Measurements from ENCODE around the gene PLEKHM1.

PLEKHM1 gene

GRCh38 chr17:45430006-45430737, 60.3 kb downstream of the PLEKHM1 start:
- Histone ChIP-seq H4K8ac (ENCODE audit: low read depth, low read length) (peak overlapping the region; percentile 67), H2BK12ac (ENCODE audit: low read length) (peak overlapping the region; percentile 28), H2BK5ac (ENCODE audit: low read depth, low read length, poor library complexity) (no peak overlapping the region), H4K12ac (ENCODE audit: low read depth, low read length) (peak overlapping the region; percentile 32), H3K4me1 (ENCODE audit: control insufficient read depth in 1 of 2, insufficient read depth in 2 of 2, low read length in 2 of 2) (peaks cover 15 to 26% of the 10 kb centered on the region in 2 experiments), H3K4ac (ENCODE audit: low read depth, low read length) (no peak overlapping the region), H4K91ac (ENCODE audit: low read depth, low read length) (peak overlapping the region; percentile 60), H3K79me2 (ENCODE audit: control insufficient read depth, insufficient read depth, low read length, poor library complexity) (peaks cover 2% of the 10 kb centered on the region), H3K9ac (ENCODE audit: low read length) (no peak overlapping the region), H3K4me2 (ENCODE audit: low read length) (peak overlapping the region; percentile 99), H3K9me3 (ENCODE audit: insufficient read depth, low read depth, low read length) (no peaks in the 10 kb centered on the region), H3K23ac (ENCODE audit: low read length) (no peak overlapping the region), H3K27me3 (ENCODE audit: insufficient read depth, low read length) (peaks cover 21% of the 10 kb centered on the region), H3K36me3 (ENCODE audit: control insufficient read depth in 1 of 2, insufficient read depth in 2 of 2, low read length in 2 of 2) (no peaks in the 10 kb centered on the region), H3K4me3 (ENCODE audit: low read depth, low read length) (peak overlapping the region; percentile 17), H3K27ac (ENCODE audit: low read depth, low read length) (no peak overlapping the region), H2BK120ac (ENCODE audit: insufficient read depth, low read length, poor library complexity) (peak overlapping the region; percentile 44), H3K18ac (ENCODE audit: low read length) (peak overlapping the region; percentile 52), H3K79me1 (ENCODE audit: low read length) (peaks cover 21% of the 10 kb centered on the region), H2AFZ (ENCODE audit: insufficient read depth, low read length, poor library complexity) (peak overlapping the region; percentile 30), H2AK5ac (ENCODE audit: low read length) (peak overlapping the region; percentile 45), H3K14ac (ENCODE audit: low read length) (peak overlapping the region; percentile 20)
- DNase-seq = no peak
- WGBS (ENCODE audit: extremely low coverage, insufficient coverage, insufficient read length) = no CpG with 5 or more reads among the region's 68 CpGs

- Histone ChIP-seq H3K9ac (ENCODE audit: low read length) (no peak overlapping the region), H3K4ac (ENCODE audit: low read depth, low read length) (no peak overlapping the region), H3K4me3 (ENCODE audit: low read depth, low read length) (no peak overlapping the region), H2BK120ac (ENCODE audit: insufficient read depth, low read length, poor library complexity) (no peak overlapping the region), H2AFZ (ENCODE audit: insufficient read depth, low read length, poor library complexity) (no peak overlapping the region), H3K18ac (ENCODE audit: low read length) (no peak overlapping the region), H4K12ac (ENCODE audit: low read depth, low read length) (no peak overlapping the region), H4K8ac (ENCODE audit: low read depth, low read length) (no peak overlapping the region), H3K14ac (ENCODE audit: low read length) (no peak overlapping the region), H3K27ac (ENCODE audit: low read depth, low read length) (no peak overlapping the region), H3K36me3 (ENCODE audit: control insufficient read depth in 1 of 2, insufficient read depth in 2 of 2, low read length in 2 of 2) (no peaks in the 10 kb centered on the region), H3K79me2 (ENCODE audit: control insufficient read depth, insufficient read depth, low read length, poor library complexity) (peaks cover 2% of the 10 kb centered on the region), H2AK5ac (ENCODE audit: low read length) (no peak overlapping the region), H3K4me1 (ENCODE audit: control insufficient read depth in 1 of 2, insufficient read depth in 2 of 2, low read length in 2 of 2) (peaks cover 15 to 31% of the 10 kb centered on the region in 2 experiments), H2BK12ac (ENCODE audit: low read length) (no peak overlapping the region), H3K27me3 (ENCODE audit: insufficient read depth, low read length) (peaks cover 21% of the 10 kb centered on the region), H3K23ac (ENCODE audit: low read length) (no peak overlapping the region), H3K4me2 (ENCODE audit: low read length) (peak overlapping the region; percentile 50), H2BK5ac (ENCODE audit: low read depth, low read length, poor library complexity) (no peak overlapping the region), H3K79me1 (ENCODE audit: low read length) (peaks cover 23% of the 10 kb centered on the region), H3K9me3 (ENCODE audit: insufficient read depth, low read depth, low read length) (no peaks in the 10 kb centered on the region), H4K91ac (ENCODE audit: low read depth, low read length) (no peak overlapping the region)
- no CpG with 5 or more reads among the region's 82 CpGs for WGBS (ENCODE audit: extremely low coverage, insufficient coverage, insufficient read length)
- peak; percentile 35 to 40 for DNase-seq
Observed at GRCh38 chr17:45429339-45430005, 61.0 kb downstream of the PLEKHM1 start.

- no peak overlapping the region for H3K4ac ChIP-seq (ENCODE audit: low read depth, low read length)
- no peaks in the 10 kb centered on the region for H3K36me3 ChIP-seq (ENCODE audit: control insufficient read depth in 1 of 2, insufficient read depth in 2 of 2, low read length in 2 of 2)
- H4K12ac ChIP-seq (ENCODE audit: low read depth, low read length) = no peak overlapping the region
- no peak overlapping the region for H3K4me3 ChIP-seq (ENCODE audit: low read depth, low read length)
- peaks cover 2% of the 10 kb centered on the region for H3K79me2 ChIP-seq (ENCODE audit: control insufficient read depth, insufficient read depth, low read length, poor library complexity)
- H3K27ac ChIP-seq (ENCODE audit: low read depth, low read length) = no peak overlapping the region
- peaks cover 21% of the 10 kb centered on the region for H3K27me3 ChIP-seq (ENCODE audit: insufficient read depth, low read length)
- H3K9me3 ChIP-seq (ENCODE audit: insufficient read depth, low read depth, low read length) = no peaks in the 10 kb centered on the region
- no peak overlapping the region for H2BK5ac ChIP-seq (ENCODE audit: low read depth, low read length, poor library complexity)
- H2BK12ac ChIP-seq (ENCODE audit: low read length) = no peak overlapping the region
- peaks cover 23% of the 10 kb centered on the region for H3K79me1 ChIP-seq (ENCODE audit: low read length)
- H3K18ac ChIP-seq (ENCODE audit: low read length) = no peak overlapping the region
- no peak overlapping the region for H2AFZ ChIP-seq (ENCODE audit: insufficient read depth, low read length, poor library complexity)
- no peak overlapping the region for H3K9ac ChIP-seq (ENCODE audit: low read length)
- H3K14ac ChIP-seq (ENCODE audit: low read length) = no peak overlapping the region
- H3K4me2 ChIP-seq (ENCODE audit: low read length) = peak overlapping the region; percentile 50
- peaks cover 15 to 35% of the 10 kb centered on the region in 2 experiments for H3K4me1 ChIP-seq (ENCODE audit: control insufficient read depth in 1 of 2, insufficient read depth in 2 of 2, low read length in 2 of 2)
- WGBS (ENCODE audit: extremely low coverage, insufficient coverage, insufficient read length) = no CpG with 5 or more reads among the region's 15 CpGs
- H4K91ac ChIP-seq (ENCODE audit: low read depth, low read length) = no peak overlapping the region
- no peak overlapping the region for H3K23ac ChIP-seq (ENCODE audit: low read length)
- no peak overlapping the region for H2BK120ac ChIP-seq (ENCODE audit: insufficient read depth, low read length, poor library complexity)
- no peak overlapping the region for H4K8ac ChIP-seq (ENCODE audit: low read depth, low read length)
- no peak overlapping the region for H2AK5ac ChIP-seq (ENCODE audit: low read length)
- DNase-seq = no peak
Observed at GRCh38 chr17:45428931-45429338, 61.6 kb downstream of the PLEKHM1 start.

GRCh38 chr17:45428050-45428617, 62.4 kb downstream of the PLEKHM1 start:
- DNase-seq = peak; percentile 63 to 82
- no peak overlapping the region for H3K27ac ChIP-seq (ENCODE audit: low read depth, low read length)
- no peak overlapping the region for H3K4ac ChIP-seq (ENCODE audit: low read depth, low read length)
- H4K12ac ChIP-seq (ENCODE audit: low read depth, low read length) = no peak overlapping the region
- peaks cover 15 to 34% of the 10 kb centered on the region in 2 experiments for H3K4me1 ChIP-seq (ENCODE audit: control insufficient read depth in 1 of 2, insufficient read depth in 2 of 2, low read length in 2 of 2)
- H3K9ac ChIP-seq (ENCODE audit: low read length) = no peak overlapping the region
- peaks cover 21% of the 10 kb centered on the region for H3K27me3 ChIP-seq (ENCODE audit: insufficient read depth, low read length)
- H3K14ac ChIP-seq (ENCODE audit: low read length) = no peak overlapping the region
- H3K4me2 ChIP-seq (ENCODE audit: low read length) = no peak overlapping the region
- H3K4me3 ChIP-seq (ENCODE audit: low read depth, low read length) = no peak overlapping the region
- no peak overlapping the region for H2AK5ac ChIP-seq (ENCODE audit: low read length)
- H4K8ac ChIP-seq (ENCODE audit: low read depth, low read length) = no peak overlapping the region
- no peak overlapping the region for H4K91ac ChIP-seq (ENCODE audit: low read depth, low read length)
- H3K79me1 ChIP-seq (ENCODE audit: low read length) = peaks cover 23% of the 10 kb centered on the region
- H3K9me3 ChIP-seq (ENCODE audit: insufficient read depth, low read depth, low read length) = no peaks in the 10 kb centered on the region
- WGBS (ENCODE audit: extremely low coverage, insufficient coverage, insufficient read length) = no CpG with 5 or more reads among the region's 26 CpGs
- no peak overlapping the region for H3K18ac ChIP-seq (ENCODE audit: low read length)
- H2BK12ac ChIP-seq (ENCODE audit: low read length) = no peak overlapping the region
- H3K36me3 ChIP-seq (ENCODE audit: control insufficient read depth in 1 of 2, insufficient read depth in 2 of 2, low read length in 2 of 2) = no peaks in the 10 kb centered on the region
- H3K79me2 ChIP-seq (ENCODE audit: control insufficient read depth, insufficient read depth, low read length, poor library complexity) = peaks cover 2% of the 10 kb centered on the region
- no peak overlapping the region for H2BK5ac ChIP-seq (ENCODE audit: low read depth, low read length, poor library complexity)
- H3K23ac ChIP-seq (ENCODE audit: low read length) = no peak overlapping the region
- H2AFZ ChIP-seq (ENCODE audit: insufficient read depth, low read length, poor library complexity) = no peak overlapping the region
- H2BK120ac ChIP-seq (ENCODE audit: insufficient read depth, low read length, poor library complexity) = no peak overlapping the region

All from trophoblast cell (in vitro differentiated cells and primary cell).